HG03103 (cell line): Measurements from ENCODE around the gene OR6P1.

Experiments used
- ATAC-seq: cut with Tn5 transposase; IDR thresholded peaks from one replicate; pipeline ENCODE4 v1.9.1; 2021; ENCODE audit warnings: low read depth; ENCODE audit not compliant: unreplicated experiment

The OR6P1 gene

GRCh38 chr1:158520021-158520420 lies 50.4 kb downstream of the OR6P1 start:
- no peak for ATAC-seq

DNA sequence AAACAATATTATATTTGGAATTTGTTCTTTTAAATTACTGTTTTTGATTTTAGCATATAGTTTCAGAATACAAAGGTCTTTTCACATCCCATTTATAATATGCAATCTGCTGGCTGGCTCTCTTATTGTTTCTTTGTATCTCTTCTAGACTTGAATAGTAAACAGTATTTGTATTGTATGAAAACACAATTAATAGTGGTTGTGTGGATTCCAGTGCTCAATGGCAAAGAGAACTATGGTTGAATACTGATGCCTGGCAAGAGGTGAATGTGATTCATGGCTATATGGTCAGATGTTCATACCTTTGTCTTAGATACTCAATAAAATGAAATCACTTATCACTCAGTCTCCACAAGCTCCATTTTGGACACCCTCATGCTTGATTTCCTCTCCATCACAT lies 53.4 kb downstream of the OR6P1 start:
- no peak for ATAC-seq
